ENCODE measurements around the gene DTX3. TPM values are rescaled to one million over a fixed set of nuclear protein-coding genes. Genes with fewer than 3 reads are reported as not detected.

Gene DTX3
- total and polyA plus RNA-seq, 2 of the 13 experiments (the other 11 are each of a cell fraction or from before 2014, with no cell fraction given), result 9.0 to 27.2 TPM

DNA sequence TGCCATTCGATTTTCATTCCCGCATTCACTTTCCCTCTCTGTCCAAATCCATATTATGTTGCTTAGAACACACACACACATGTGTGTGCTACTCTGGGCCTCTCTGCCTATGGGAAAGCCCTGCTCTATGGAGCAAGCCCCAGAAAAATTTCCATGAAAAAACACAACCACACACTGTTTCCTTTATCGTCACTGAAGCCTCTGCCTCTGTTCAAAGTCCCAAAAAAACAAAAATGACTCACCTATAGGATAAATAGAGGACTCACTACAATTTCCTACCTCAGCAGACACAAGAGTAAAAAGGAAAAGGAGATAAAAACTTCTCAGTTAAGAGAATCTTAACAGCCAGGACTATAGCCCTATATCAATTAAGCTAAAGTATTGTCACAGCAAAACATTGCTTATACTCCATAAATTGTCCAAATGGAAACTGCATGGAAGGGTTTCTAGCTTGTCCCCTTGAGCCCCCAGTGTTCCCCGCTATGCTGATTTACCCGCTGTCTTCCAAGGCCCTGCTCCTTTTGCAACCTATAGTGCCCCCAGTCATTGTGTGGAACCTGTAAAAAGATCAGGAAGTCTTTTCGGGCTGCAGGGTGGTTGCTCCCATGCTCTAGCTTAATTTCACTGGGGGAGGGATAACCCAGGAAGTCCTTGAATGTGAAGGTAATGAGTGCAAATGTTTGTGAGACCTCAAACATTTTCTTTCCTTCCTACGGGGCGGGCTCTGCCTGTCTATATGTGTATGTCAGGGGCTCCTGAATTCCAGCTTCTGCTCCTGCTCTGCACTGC is 24.8 kb upstream of the DTX3 start (continued):
- TF ChIP-seq, protein P1, sequence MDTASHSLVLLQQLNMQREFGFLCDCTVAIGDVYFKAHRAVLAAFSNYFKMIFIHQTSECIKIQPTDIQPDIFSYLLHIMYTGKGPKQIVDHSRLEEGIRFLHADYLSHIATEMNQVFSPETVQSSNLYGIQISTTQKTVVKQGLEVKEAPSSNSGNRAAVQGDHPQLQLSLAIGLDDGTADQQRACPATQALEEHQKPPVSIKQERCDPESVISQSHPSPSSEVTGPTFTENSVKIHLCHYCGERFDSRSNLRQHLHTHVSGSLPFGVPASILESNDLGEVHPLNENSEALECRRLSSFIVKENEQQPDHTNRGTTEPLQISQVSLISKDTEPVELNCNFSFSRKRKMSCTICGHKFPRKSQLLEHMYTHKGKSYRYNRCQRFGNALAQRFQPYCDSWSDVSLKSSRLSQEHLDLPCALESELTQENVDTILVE (CRISPR knock-in tag; IDR thresholded peaks at IDR 0.05), result no peak
- TF ChIP-seq ZNF615 (CRISPR knock-in tag; IDR thresholded peaks at IDR 0.05; ENCODE audit: borderline replicate concordance) (no peak), ONECUT2 (CRISPR knock-in tag; IDR thresholded peaks at IDR 0.05) (no peak), ATRX (CRISPR knock-in tag; IDR thresholded peaks at IDR 0.05; ENCODE audit: borderline replicate concordance) (no peak), ASH2L (IDR thresholded peaks at IDR 0.05; ENCODE audit: insufficient read length, low read depth, low read length) (peak; percentile 97), CREB1 (IDR thresholded peaks at IDR 0.05) (peak; percentile 68), CREB1 (CRISPR knock-in tag; IDR thresholded peaks at IDR 0.05) (peak; percentile 76), SMARCE1 (IDR thresholded peaks at IDR 0.05; ENCODE audit: borderline replicate concordance) (0 out of 2 replicates have a peak, but pooled peaks have one; percentile 34), MED13 (CRISPR knock-in tag; IDR thresholded peaks at IDR 0.05) (no peak), SP2 (CRISPR knock-in tag; IDR thresholded peaks at IDR 0.05) (no peak)
- TF ChIP-seq, protein P2, sequence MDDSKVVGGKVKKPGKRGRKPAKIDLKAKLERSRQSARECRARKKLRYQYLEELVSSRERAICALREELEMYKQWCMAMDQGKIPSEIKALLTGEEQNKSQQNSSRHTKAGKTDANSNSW (CRISPR knock-in tag; IDR thresholded peaks at IDR 0.05; ENCODE audit: borderline replicate concordance), result no peak
- TF ChIP-seq, protein P3, sequence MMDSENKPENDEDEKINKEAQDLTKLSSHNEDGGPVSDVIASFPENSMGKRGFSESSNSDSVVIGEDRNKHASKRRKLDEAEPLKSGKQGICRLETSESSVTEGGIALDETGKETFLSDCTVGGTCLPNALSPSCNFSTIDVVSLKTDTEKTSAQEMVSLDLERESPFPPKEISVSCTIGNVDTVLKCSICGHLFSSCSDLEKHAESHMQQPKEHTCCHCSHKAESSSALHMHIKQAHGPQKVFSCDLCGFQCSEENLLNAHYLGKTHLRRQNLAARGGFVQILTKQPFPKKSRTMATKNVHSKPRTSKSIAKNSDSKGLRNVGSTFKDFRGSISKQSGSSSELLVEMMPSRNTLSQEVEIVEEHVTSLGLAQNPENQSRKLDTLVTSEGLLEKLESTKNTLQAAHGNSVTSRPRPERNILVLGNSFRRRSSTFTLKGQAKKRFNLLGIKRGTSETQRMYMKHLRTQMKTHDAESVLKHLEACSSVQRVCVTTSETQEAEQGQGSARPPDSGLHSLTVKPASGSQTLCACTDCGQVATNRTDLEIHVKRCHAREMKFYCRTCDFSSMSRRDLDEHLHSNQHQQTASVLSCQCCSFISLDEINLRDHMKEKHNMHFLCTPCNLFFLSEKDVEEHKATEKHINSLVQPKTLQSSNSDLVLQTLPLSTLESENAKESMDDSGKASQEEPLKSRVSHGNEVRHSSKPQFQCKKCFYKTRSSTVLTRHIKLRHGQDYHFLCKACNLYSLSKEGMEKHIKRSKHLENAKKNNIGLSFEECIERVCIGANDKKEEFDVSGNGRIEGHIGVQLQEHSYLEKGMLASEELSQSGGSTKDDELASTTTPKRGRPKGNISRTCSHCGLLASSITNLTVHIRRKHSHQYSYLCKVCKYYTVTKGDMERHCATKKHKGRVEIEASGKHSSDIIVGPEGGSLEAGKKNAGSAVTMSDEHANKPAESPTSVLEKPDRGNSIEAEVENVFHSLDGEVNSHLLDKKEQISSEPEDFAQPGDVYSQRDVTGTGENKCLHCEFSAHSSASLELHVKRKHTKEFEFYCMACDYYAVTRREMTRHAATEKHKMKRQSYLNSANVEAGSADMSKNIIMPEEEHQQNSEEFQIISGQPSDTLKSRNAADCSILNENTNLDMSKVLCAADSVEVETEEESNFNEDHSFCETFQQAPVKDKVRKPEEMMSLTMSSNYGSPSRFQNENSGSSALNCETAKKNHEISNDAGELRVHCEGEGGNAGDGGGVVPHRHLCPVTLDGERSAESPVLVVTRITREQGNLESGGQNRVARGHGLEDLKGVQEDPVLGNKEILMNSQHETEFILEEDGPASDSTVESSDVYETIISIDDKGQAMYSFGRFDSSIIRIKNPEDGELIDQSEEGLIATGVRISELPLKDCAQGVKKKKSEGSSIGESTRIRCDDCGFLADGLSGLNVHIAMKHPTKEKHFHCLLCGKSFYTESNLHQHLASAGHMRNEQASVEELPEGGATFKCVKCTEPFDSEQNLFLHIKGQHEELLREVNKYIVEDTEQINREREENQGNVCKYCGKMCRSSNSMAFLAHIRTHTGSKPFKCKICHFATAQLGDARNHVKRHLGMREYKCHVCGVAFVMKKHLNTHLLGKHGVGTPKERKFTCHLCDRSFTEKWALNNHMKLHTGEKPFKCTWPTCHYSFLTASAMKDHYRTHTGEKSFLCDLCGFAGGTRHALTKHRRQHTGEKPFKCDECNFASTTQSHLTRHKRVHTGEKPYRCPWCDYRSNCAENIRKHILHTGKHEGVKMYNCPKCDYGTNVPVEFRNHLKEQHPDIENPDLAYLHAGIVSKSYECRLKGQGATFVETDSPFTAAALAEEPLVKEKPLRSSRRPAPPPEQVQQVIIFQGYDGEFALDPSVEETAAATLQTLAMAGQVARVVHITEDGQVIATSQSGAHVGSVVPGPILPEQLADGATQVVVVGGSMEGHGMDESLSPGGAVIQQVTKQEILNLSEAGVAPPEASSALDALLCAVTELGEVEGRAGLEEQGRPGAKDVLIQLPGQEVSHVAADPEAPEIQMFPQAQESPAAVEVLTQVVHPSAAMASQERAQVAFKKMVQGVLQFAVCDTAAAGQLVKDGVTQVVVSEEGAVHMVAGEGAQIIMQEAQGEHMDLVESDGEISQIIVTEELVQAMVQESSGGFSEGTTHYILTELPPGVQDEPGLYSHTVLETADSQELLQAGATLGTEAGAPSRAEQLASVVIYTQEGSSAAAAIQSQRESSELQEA (CRISPR knock-in tag; IDR thresholded peaks at IDR 0.05; ENCODE audit: not compliant biosample characterization), result no peak
- TF ChIP-seq, protein P4, sequence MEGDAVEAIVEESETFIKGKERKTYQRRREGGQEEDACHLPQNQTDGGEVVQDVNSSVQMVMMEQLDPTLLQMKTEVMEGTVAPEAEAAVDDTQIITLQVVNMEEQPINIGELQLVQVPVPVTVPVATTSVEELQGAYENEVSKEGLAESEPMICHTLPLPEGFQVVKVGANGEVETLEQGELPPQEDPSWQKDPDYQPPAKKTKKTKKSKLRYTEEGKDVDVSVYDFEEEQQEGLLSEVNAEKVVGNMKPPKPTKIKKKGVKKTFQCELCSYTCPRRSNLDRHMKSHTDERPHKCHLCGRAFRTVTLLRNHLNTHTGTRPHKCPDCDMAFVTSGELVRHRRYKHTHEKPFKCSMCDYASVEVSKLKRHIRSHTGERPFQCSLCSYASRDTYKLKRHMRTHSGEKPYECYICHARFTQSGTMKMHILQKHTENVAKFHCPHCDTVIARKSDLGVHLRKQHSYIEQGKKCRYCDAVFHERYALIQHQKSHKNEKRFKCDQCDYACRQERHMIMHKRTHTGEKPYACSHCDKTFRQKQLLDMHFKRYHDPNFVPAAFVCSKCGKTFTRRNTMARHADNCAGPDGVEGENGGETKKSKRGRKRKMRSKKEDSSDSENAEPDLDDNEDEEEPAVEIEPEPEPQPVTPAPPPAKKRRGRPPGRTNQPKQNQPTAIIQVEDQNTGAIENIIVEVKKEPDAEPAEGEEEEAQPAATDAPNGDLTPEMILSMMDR (CRISPR knock-in tag; IDR thresholded peaks at IDR 0.05), result no peak
- TF ChIP-seq, protein P5, sequence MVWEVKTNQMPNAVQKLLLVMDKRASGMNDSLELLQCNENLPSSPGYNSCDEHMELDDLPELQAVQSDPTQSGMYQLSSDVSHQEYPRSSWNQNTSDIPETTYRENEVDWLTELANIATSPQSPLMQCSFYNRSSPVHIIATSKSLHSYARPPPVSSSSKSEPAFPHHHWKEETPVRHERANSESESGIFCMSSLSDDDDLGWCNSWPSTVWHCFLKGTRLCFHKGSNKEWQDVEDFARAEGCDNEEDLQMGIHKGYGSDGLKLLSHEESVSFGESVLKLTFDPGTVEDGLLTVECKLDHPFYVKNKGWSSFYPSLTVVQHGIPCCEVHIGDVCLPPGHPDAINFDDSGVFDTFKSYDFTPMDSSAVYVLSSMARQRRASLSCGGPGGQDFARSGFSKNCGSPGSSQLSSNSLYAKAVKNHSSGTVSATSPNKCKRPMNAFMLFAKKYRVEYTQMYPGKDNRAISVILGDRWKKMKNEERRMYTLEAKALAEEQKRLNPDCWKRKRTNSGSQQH (CRISPR knock-in tag; IDR thresholded peaks at IDR 0.05; ENCODE audit: low read depth), result no peak

All from HepG2 (cell line).